ENCODE measurements around the gene RCN2. TPM values are rescaled to one million over a fixed set of nuclear protein-coding genes. Genes with fewer than 3 reads are reported as not detected.

RCN2 gene
- total RNA-seq, 4 donors from 2014 or later = 37.8 to 66.9 (median 49.7) TPM

DNA sequence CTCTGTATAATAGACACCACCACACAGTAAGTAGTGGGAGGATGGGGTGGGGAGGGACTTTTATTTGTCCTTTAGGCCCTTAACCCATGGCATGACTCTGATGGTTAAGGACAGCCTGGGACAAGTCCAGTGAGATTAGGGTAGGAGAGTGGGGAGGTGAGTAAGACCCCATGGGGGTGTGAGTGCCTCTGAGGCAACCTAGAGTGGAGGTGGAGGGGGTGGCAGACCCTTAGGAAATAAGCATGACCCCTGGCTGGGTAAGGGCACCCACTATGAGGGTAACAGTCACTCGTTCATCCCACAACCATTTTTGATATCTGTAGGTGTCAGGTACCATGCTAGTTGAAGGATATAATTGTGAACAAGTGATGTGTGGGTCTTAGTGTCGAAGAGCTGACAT lies 42.4 kb downstream of the RCN2 start:
- ATAC-seq = no peak
- 95% methylated on average over 2 of the region's 2 CpGs; no CpG with 5 or more reads in 1 of the 2 donors for WGBS, 2 donors (ENCODE audit: low coverage in 1 of 2)
- peaks cover 0 to 24% (median 5%) of the 10 kb centered on the region in 3 donors for H3K4me1 ChIP-seq
- no peaks in the 10 kb centered on the region for H3K9me3 ChIP-seq
- TF ChIP-seq POLR2AphosphoS5 (IDR thresholded peaks at IDR 0.05) = no peak
- no peak for TF ChIP-seq CTCF (IDR thresholded peaks at IDR 0.05)
- no peak for TF ChIP-seq EP300 (IDR thresholded peaks at IDR 0.05)
- TF ChIP-seq POLR2A (IDR thresholded peaks at IDR 0.05) = no peak
- no peak overlapping the region for H3K4me3 ChIP-seq
- no peaks in the 10 kb centered on the region for H3K36me3 ChIP-seq
- H3K27me3 ChIP-seq = no peaks in the 10 kb centered on the region
- H3K27ac ChIP-seq = no peak overlapping the region

DNA sequence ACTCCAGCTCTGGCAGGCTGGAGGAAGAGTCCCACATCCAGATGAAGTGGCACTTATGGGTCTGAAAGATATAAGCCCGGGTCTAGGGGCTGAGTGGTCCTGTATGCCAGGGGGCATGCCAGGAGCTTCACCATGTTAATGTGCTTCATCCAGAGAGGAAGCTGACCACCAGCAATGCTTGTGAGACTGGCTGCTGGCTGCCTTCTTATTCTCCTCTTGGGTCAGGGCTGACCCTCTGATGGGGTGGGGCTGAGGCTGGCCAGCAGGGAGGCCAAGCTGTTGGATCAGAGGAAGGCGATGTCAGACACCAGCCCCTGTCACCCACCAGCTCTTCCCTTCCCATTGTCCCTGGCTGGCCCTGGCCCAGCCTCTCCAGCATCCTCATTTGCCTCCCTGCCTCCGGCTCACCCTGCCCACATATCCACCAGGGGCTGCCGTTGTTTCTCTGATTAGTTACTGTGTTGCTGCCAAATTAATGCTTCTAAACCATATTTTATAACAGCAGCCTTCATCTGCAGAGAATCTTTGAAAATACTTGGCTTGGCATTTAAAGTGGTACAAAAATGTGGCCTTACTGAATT lies 43.0 kb downstream of the RCN2 start:
- H3K36me3 ChIP-seq = no peaks in the 10 kb centered on the region
- H3K9me3 ChIP-seq = no peaks in the 10 kb centered on the region
- ATAC-seq = no peak
- no peak for TF ChIP-seq POLR2AphosphoS5 (IDR thresholded peaks at IDR 0.05)
- TF ChIP-seq POLR2A (IDR thresholded peaks at IDR 0.05) = no peak
- TF ChIP-seq EP300 (IDR thresholded peaks at IDR 0.05) = no peak
- TF ChIP-seq CTCF (IDR thresholded peaks at IDR 0.05) = no peak
- H3K27ac ChIP-seq = no peak overlapping the region
- 80 to 86% methylated on average over 3 to 4 of the region's 4 CpGs for WGBS, 2 donors (ENCODE audit: low coverage in 1 of 2)
- H3K27me3 ChIP-seq = no peaks in the 10 kb centered on the region
- H3K4me1 ChIP-seq = peaks cover 0 to 24% (median 5%) of the 10 kb centered on the region in 3 donors
- no peak overlapping the region for H3K4me3 ChIP-seq

GRCh38 chr15:76976141-76976540 lies 44.6 kb downstream of the RCN2 start:
- 100% methylated on average over 1 of the region's 1 CpG for WGBS, 2 donors (ENCODE audit: low coverage in 1 of 2)
- Histone ChIP-seq H3K27ac (no peak overlapping the region), H3K36me3 (no peaks in the 10 kb centered on the region), H3K9me3 (no peaks in the 10 kb centered on the region), H3K27me3 (no peaks in the 10 kb centered on the region), H3K4me1 (peaks cover 0 to 24% (median 5%) of the 10 kb centered on the region in 3 donors), H3K4me3 (no peak overlapping the region)
- no peak for TF ChIP-seq POLR2AphosphoS5 (IDR thresholded peaks at IDR 0.05)
- TF ChIP-seq CTCF (IDR thresholded peaks at IDR 0.05) = no peak
- no peak for TF ChIP-seq POLR2A (IDR thresholded peaks at IDR 0.05)
- TF ChIP-seq EP300 (IDR thresholded peaks at IDR 0.05) = no peak
- no peak for ATAC-seq

- Histone ChIP-seq H3K4me3 (no peak overlapping the region), H3K36me3 (no peaks in the 10 kb centered on the region), H3K9me3 (no peaks in the 10 kb centered on the region), H3K27me3 (no peaks in the 10 kb centered on the region), H3K4me1 (peaks cover 0 to 23% (median 5%) of the 10 kb centered on the region in 3 donors), H3K27ac (no peak overlapping the region)
- 88 to 90% methylated on average over 4 to 5 of the region's 5 CpGs for WGBS, 2 donors (ENCODE audit: low coverage in 1 of 2)
- ATAC-seq = no peak
- TF ChIP-seq EP300 (IDR thresholded peaks at IDR 0.05) = no peak
- TF ChIP-seq CTCF (IDR thresholded peaks at IDR 0.05) = no peak
- no peak for TF ChIP-seq POLR2AphosphoS5 (IDR thresholded peaks at IDR 0.05)
- TF ChIP-seq POLR2A (IDR thresholded peaks at IDR 0.05) = no peak
Measured at GRCh38 chr15:76976572-76977270, 45.2 kb downstream of the RCN2 start.

All from gastroesophageal sphincter (tissue), 4 donors.